CD8-positive, alpha-beta memory T cell (primary cell): ENCODE data around the gene CA14. TPM values are rescaled to one million over a fixed set of nuclear protein-coding genes. Genes with fewer than 3 reads are reported as not detected.

Experiments
- CTCF ChIA-PET: fragments of 350-600 bp; sonication (Branson Sonifier 250); formaldehyde crosslinking; loops from one replicate; lab custom pipeline; 2021; ENCODE audit warnings: antibody characterized with exemption; lab: Charles Lee
- POLR2A ChIA-PET: fragments of 350-600 bp; sonication (Branson Sonifier 250); formaldehyde crosslinking; loops from one replicate; lab custom pipeline; 2021; ENCODE audit warnings: antibody characterized with exemption; lab: Charles Lee
- DNase-seq, 5 donors: peaks; one replicate each; pipeline versions ENCODE4 v3.0.0 to v3.0.0-alpha.2; 2020 to 2022; ENCODE audit warnings: mixed read lengths in 1 of 5
- H3K27ac ChIP-seq: one replicate; pipeline ENCODE4 v1.7.0; 2013; ENCODE audit warnings: low read depth, mild to moderate bottlenecking, low read length, moderate library complexity
- H3K27me3 ChIP-seq: 2 replicates; pipeline ENCODE4 v1.7.0; 2013; ENCODE audit warnings: low read length, mild to moderate bottlenecking; ENCODE audit not compliant: insufficient read depth, poor library complexity, severe bottlenecking
- H3K36me3 ChIP-seq: 2 replicates; pipeline ENCODE4 v1.7.0; 2013; ENCODE audit warnings: mild to moderate bottlenecking, low read length, moderate library complexity; ENCODE audit not compliant: insufficient read depth
- H3K4me1 ChIP-seq: 2 replicates; pipeline ENCODE4 v1.7.0; 2013; ENCODE audit warnings: mild to moderate bottlenecking, low read length, moderate library complexity; ENCODE audit not compliant: insufficient read depth
- H3K4me3 ChIP-seq: 2 replicates; pipeline ENCODE4 v1.7.0; 2013; ENCODE audit warnings: mild to moderate bottlenecking, low read length
- H3K9me3 ChIP-seq: 2 replicates; pipeline ENCODE4 v1.7.0; 2013; ENCODE audit warnings: mild to moderate bottlenecking, low read length
- H3K27ac Mint-ChIP-seq, 8 donors: one replicate each; pipeline ENCODE4 v1.8.0; 2020 to 2021; ENCODE audit warnings: mixed read lengths in 8 of 8, mild to moderate bottlenecking in 6 of 8, inconsistent platforms in 3 of 8, moderate library complexity in 3 of 8
- H3K27me3 Mint-ChIP-seq, 2 donors: one replicate each; pipeline ENCODE4 v1.8.0; 2020 to 2021; ENCODE audit warnings: mixed read lengths in 2 of 2, mild to moderate bottlenecking in 1 of 2, moderate library complexity in 1 of 2
- H3K36me3 Mint-ChIP-seq, 3 donors: one replicate each; pipeline ENCODE4 v1.8.0; 2020 to 2021; ENCODE audit warnings: mixed read lengths in 3 of 3, inconsistent platforms in 1 of 3, mild to moderate bottlenecking in 1 of 3
- H3K4me1 Mint-ChIP-seq, 3 donors: one replicate each; pipeline ENCODE4 v1.8.0; 2020 to 2021; ENCODE audit warnings: mixed read lengths in 3 of 3, inconsistent platforms in 1 of 3, mild to moderate bottlenecking in 1 of 3
- H3K4me3 Mint-ChIP-seq, 7 donors: one replicate each; pipeline ENCODE4 v1.8.0; 2020 to 2021; ENCODE audit warnings: mixed read lengths in 7 of 7, mild to moderate bottlenecking in 6 of 7, moderate library complexity in 4 of 7, inconsistent platforms in 2 of 7
- H3K9me3 Mint-ChIP-seq, 5 donors: one replicate each; pipeline ENCODE4 v1.8.0; 2020 to 2022; ENCODE audit warnings: mixed read lengths in 5 of 5, mild to moderate bottlenecking in 3 of 5, moderate library complexity in 2 of 5, inconsistent platforms in 1 of 5
- polyA plus RNA-seq: library from polyadenylated mRNA; unstranded; fragments of 300-500 nt; fragmentation: Illumina TruSeq; gene quantifications from one replicate; pipeline ENCODE4 v1.2.3, GENCODE V29; 2021
- total RNA-seq, 2 experiments: library from RNA; stranded (reverse); gene quantifications; one replicate each; pipeline ENCODE4 v1.2.3, GENCODE V29; 2021

The CA14 gene
- total and polyA plus RNA-seq, 3 experiments from 2014 or later, result 0.20 TPM; not detected in 2

GRCh38 chr1:150233359-150234308 lies 23.9 kb upstream of the CA14 start:
- Mint-ChIP-seq H3K36me3 (peaks cover 4 to 27% (median 6%) of the 10 kb centered on the region in 3 donors), H3K4me3 (peak overlapping the region in 1 of 7 donors; percentile 93), H3K9me3 (no peaks in the 10 kb centered on the region), H3K4me1 (peaks cover 17 to 27% (median 21%) of the 10 kb centered on the region in 3 donors), H3K27ac (peak overlapping the region in 6 of 8 donors; percentile 95 to 99 (median 97)), H3K27me3 (peaks cover 0 to 1% of the 10 kb centered on the region in 2 donors)
- Histone ChIP-seq H3K9me3 (no peaks in the 10 kb centered on the region), H3K4me1 (peaks cover 18% of the 10 kb centered on the region), H3K4me3 (peak overlapping the region; percentile 96), H3K27me3 (no peaks in the 10 kb centered on the region), H3K27ac (peak overlapping the region; percentile 98), H3K36me3 (no peaks in the 10 kb centered on the region)
- DNase-seq, result peak in 4 of 5 donors; percentile 10 to 28 (median 22)
- CTCF ChIA-PET, result interaction anchor here (0.7 to 0.9 kb wide), 2 partner anchors 19 to 48 kb away, joined by 3 read pairs; no protein-coding TSS in a partner anchor
- POLR2A ChIA-PET, result interaction anchor here (0.5 to 2.4 kb wide), 11 partner anchors 22 to 1276 kb away, joined by 3 to 15 read pairs (median 5); partner anchors contain the start of genes APH1A and RPRD2

- H3K4me1 Mint-ChIP-seq, result peaks cover 17 to 27% (median 17%) of the 10 kb centered on the region in 3 donors
- POLR2A ChIA-PET, result interaction anchor here (0.6 to 2.4 kb wide), 9 partner anchors 22 to 1276 kb away, joined by 3 to 15 read pairs (median 6); partner anchors contain the start of genes APH1A and RPRD2
- no peaks in the 10 kb centered on the region for H3K27me3 ChIP-seq
- H3K9me3 Mint-ChIP-seq, result no peaks in the 10 kb centered on the region
- peak overlapping the region; percentile 98 for H3K27ac ChIP-seq
- H3K4me3 Mint-ChIP-seq, result peak overlapping the region in 1 of 7 donors; percentile 93
- DNase-seq, result no peak
- H3K36me3 Mint-ChIP-seq, result peaks cover 0 to 23% (median 2%) of the 10 kb centered on the region in 3 donors
- H3K4me3 ChIP-seq, result peak overlapping the region; percentile 96
- CTCF ChIA-PET, result interaction anchor here (0.7 to 0.9 kb wide), 2 partner anchors 20 to 48 kb away, joined by 3 read pairs; no protein-coding TSS in a partner anchor
- H3K4me1 ChIP-seq, result peaks cover 18% of the 10 kb centered on the region
- no peaks in the 10 kb centered on the region for H3K9me3 ChIP-seq
- H3K27me3 Mint-ChIP-seq, result peaks cover 0 to 1% of the 10 kb centered on the region in 2 donors
- H3K36me3 ChIP-seq, result no peaks in the 10 kb centered on the region
- H3K27ac Mint-ChIP-seq, result peak overlapping the region in 6 of 8 donors; percentile 95 to 99 (median 97)
These were observed 23.3 kb upstream of the CA14 start for GRCh38 chr1:150234309-150234565.

- Mint-ChIP-seq H3K36me3 (peaks cover 0 to 20% (median 2%) of the 10 kb centered on the region in 3 donors), H3K4me1 (peaks cover 17 to 27% (median 17%) of the 10 kb centered on the region in 3 donors), H3K4me3 (peak overlapping the region in 1 of 7 donors; percentile 93), H3K9me3 (no peaks in the 10 kb centered on the region), H3K27ac (peak overlapping the region in 6 of 8 donors; percentile 95 to 99 (median 97)), H3K27me3 (peaks cover 0 to 4% of the 10 kb centered on the region in 2 donors)
- ChIA-PET CTCF (interaction anchor here (0.9 kb wide), 1 partner anchor 20 kb away, joined by 3 read pairs; no protein-coding TSS in a partner anchor), POLR2A (interaction anchor here (0.6 to 2.4 kb wide), 13 partner anchors 11 to 1047 kb away, joined by 3 to 18 read pairs (median 5); partner anchors contain the start of genes APH1A, RPRD2 and ZNF687)
- H3K4me1 ChIP-seq, result peaks cover 18% of the 10 kb centered on the region
- no peaks in the 10 kb centered on the region for H3K9me3 ChIP-seq
- no peaks in the 10 kb centered on the region for H3K36me3 ChIP-seq
- H3K4me3 ChIP-seq, result peak overlapping the region; percentile 96
- H3K27ac ChIP-seq, result peak overlapping the region; percentile 98
- DNase-seq, result peak; percentile 83 to 92 (median 87)
- no peaks in the 10 kb centered on the region for H3K27me3 ChIP-seq
These were observed 22.8 kb upstream of the CA14 start for GRCh38 chr1:150234566-150235293.

GRCh38 chr1:150235294-150235851 lies 22.2 kb upstream of the CA14 start:
- H3K27ac ChIP-seq, result peak overlapping the region; percentile 98
- peaks cover 0 to 16% (median 2%) of the 10 kb centered on the region in 3 donors for H3K36me3 Mint-ChIP-seq
- no peaks in the 10 kb centered on the region for H3K9me3 Mint-ChIP-seq

GRCh38 chr1:150235852-150236613 lies 21.5 kb upstream of the CA14 start, which contains the start of gene ANP32E:
ANP32E (minus strand) TSS chr1:150236112; CDS start chr1:150235786, 326 bp downstream.
- Mint-ChIP-seq H3K36me3 (peaks cover 0 to 9% (median under 1%) of the 10 kb centered on the region in 3 donors), H3K4me3 (peak within 1 kb of the TSS in 1 of 7 donors; percentile 93), H3K9me3 (no peaks in the 10 kb centered on the region), H3K27me3 (peaks cover 0 to 4% of the 10 kb centered on the region in 2 donors), H3K27ac (peak within 1 kb of the TSS in 6 of 8 donors; percentile 95 to 99 (median 97)), H3K4me1 (peaks cover 17 to 25% (median 17%) of the 10 kb centered on the region in 3 donors)
- no peaks in the 10 kb centered on the region for H3K36me3 ChIP-seq
- H3K4me1 ChIP-seq, result peaks cover 18% of the 10 kb centered on the region
- POLR2A ChIA-PET, result interaction anchor here (0.5 to 2.4 kb wide), 9 partner anchors 12 to 348 kb away, joined by 3 to 18 read pairs (median 5); partner anchors contain the start of genes RPRD2 and SF3B4
- peak within 1 kb of the TSS; percentile 98 for H3K27ac ChIP-seq
- CTCF ChIA-PET, result interaction anchor here (0.6 to 1.5 kb wide), 4 partner anchors 18 to 349 kb away, joined by 3 to 4 read pairs (median 3); a partner anchor contains a TSS
- no peaks in the 10 kb centered on the region for H3K27me3 ChIP-seq
- H3K9me3 ChIP-seq, result no peaks in the 10 kb centered on the region
- H3K4me3 ChIP-seq, result peak within 1 kb of the TSS; percentile 96
- peak; percentile 87 to 98 (median 97) for DNase-seq

More at GRCh38 chr1:150235294-150235851, 22.2 kb upstream of the CA14 start:
- H3K27ac Mint-ChIP-seq, result no peak overlapping the region
- Histone ChIP-seq H3K36me3 (no peaks in the 10 kb centered on the region), H3K27me3 (no peaks in the 10 kb centered on the region), H3K9me3 (no peaks in the 10 kb centered on the region), H3K4me3 (peak overlapping the region; percentile 96), H3K4me1 (peaks cover 18% of the 10 kb centered on the region)
- DNase-seq, result peak; percentile 8 to 67 (median 26)
- peaks cover 0 to 4% of the 10 kb centered on the region in 2 donors for H3K27me3 Mint-ChIP-seq
- CTCF ChIA-PET, result interaction anchor here (0.6 to 1.5 kb wide), 4 partner anchors 17 to 348 kb away, joined by 3 to 4 read pairs (median 3); a partner anchor contains a TSS
- no peak overlapping the region for H3K4me3 Mint-ChIP-seq
- H3K4me1 Mint-ChIP-seq, result peaks cover 17 to 27% (median 17%) of the 10 kb centered on the region in 3 donors
- POLR2A ChIA-PET, result interaction anchor here (0.5 to 2.4 kb wide), 11 partner anchors 11 to 1046 kb away, joined by 3 to 18 read pairs (median 4); partner anchors contain the start of genes RPRD2, SF3B4 and ZNF687

DNA sequence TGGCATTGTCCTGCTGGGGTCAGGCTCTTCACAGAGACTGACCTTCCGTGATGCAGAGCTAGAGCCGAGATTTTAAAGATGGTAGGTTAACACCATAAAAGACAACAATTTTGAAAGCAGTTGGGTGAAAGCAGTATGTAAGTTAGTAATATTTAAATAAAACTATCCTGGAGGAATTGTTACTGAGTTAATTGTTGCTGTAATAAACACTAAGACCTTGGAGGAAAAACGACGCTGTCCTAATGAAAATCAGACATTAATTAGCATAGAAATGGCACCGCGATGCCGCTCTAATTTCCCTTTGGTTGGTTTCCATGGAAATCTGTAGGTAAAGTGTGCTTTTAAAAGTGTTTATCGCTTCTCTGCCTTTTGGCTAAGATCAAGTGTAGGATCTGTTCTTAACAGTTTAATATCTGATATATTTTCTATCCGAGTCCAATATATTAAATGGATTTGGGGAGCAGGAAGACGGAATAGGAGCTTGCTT lies 20.9 kb upstream of the CA14 start:
- DNase-seq, result no peak
- peak overlapping the region; percentile 96 for H3K4me3 ChIP-seq
- H3K4me1 ChIP-seq, result peaks cover 18% of the 10 kb centered on the region
- H3K27me3 ChIP-seq, result no peaks in the 10 kb centered on the region
- peak overlapping the region; percentile 98 for H3K27ac ChIP-seq
- ChIA-PET POLR2A (no interaction called here), CTCF (interaction anchor here (1.5 kb wide), 2 partner anchors 19 to 49 kb away, joined by 3 to 4 read pairs; no protein-coding TSS in a partner anchor)
- peaks cover 17 to 23% (median 17%) of the 10 kb centered on the region in 3 donors for H3K4me1 Mint-ChIP-seq
- peaks cover 0 to 8% (median 0%) of the 10 kb centered on the region in 3 donors for H3K36me3 Mint-ChIP-seq
- no peaks in the 10 kb centered on the region for H3K9me3 ChIP-seq
- peaks cover 0 to 4% of the 10 kb centered on the region in 2 donors for H3K27me3 Mint-ChIP-seq
- H3K36me3 ChIP-seq, result no peaks in the 10 kb centered on the region
- no peak overlapping the region for H3K27ac Mint-ChIP-seq
- no peaks in the 10 kb centered on the region for H3K9me3 Mint-ChIP-seq
- no peak overlapping the region for H3K4me3 Mint-ChIP-seq
